Esophagus squamous epithelium (tissue), 4 donors: ENCODE data around the gene E4F1.

Experiments
- CTCF ChIP-seq, 6 experiments: fragments of 450-650 bp in 4 of 6; fragments of 200-600 bp in 2 of 6; sonication (generic) in 2 of 6; IDR thresholded peaks; one replicate each; pipeline ENCODE4 v1.5.1; 2016 to 2019; ENCODE audit warnings: antibody characterized with exemption in 6 of 6, mild to moderate bottlenecking in 4 of 6, moderate library complexity in 4 of 6
- POLR2A ChIP-seq, 4 donors: fragments of 450-650 bp; IDR thresholded peaks; one replicate each; pipeline ENCODE4 v1.6.1; 2017; ENCODE audit warnings: antibody characterized with exemption in 4 of 4, mild to moderate bottlenecking in 4 of 4, moderate library complexity in 3 of 4

DNA sequence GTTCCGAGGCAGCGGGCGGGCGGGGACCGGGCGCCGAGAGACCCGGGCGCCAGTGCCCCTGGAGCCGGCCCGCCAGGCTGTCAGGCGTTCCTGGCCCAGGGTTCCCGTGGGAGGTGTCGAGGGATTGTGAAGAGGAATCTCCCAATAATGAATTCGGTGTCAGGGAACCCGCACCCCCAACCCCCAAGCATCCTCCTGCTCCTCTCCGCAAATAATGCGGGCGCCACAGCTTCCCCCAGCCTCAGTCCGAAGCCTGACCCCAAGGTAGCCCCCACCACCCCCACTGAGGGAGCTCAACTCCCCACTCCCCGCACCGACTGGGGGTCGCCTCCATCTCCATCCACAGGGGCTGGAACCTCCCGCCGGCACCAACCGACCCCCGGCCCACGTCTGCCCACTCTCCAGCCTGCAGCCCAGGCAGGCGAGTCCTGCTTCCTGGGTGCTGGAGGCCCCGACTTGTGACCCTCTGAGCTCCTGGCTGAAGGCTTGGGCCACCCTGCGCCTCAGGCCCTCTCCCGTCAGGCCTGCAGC is 26.3 kb upstream of the E4F1 start:
- no peak for TF ChIP-seq CTCF (IDR thresholded peaks at IDR 0.05)
- TF ChIP-seq POLR2A (IDR thresholded peaks at IDR 0.05) = no peak
